OCI-LY1 (cell line): ENCODE measurements around the gene YBX2.

Experiments
- CTCF ChIP-seq: fragments of 200-600 bp; sonication (generic), shearing (Covaris generic); IDR thresholded peaks from 2 replicates; pipeline ENCODE4 v1.5.1; 2017; ENCODE audit warnings: mild to moderate bottlenecking, antibody characterized with exemption, low read length, moderate library complexity, mixed read lengths
- EZH2 ChIP-seq: fragments of 200-600 bp; sonication (generic), shearing (Covaris generic); IDR thresholded peaks from 2 replicates; pipeline ENCODE4 v1.8.0; 2017; ENCODE audit warnings: borderline replicate concordance, mixed run types, mild to moderate bottlenecking, antibody characterized with exemption, low read length, moderate library complexity, mixed read lengths

- TF ChIP-seq EZH2, result no peak
- no peak for TF ChIP-seq CTCF
These were observed 55.9 kb downstream of the YBX2 start for GRCh38 chr17:7238420-7239090.
